Left ventricle myocardium inferior (tissue), 1 donor: ENCODE data around the gene BBOX1. TPM values are rescaled to one million over a fixed set of nuclear protein-coding genes. Genes with fewer than 3 reads are reported as not detected.

Source experiments
- DNase-seq: peaks from one replicate; pipeline ENCODE4 v3.0.0-alpha.2; 2020
- H3K27ac ChIP-seq: fragments of 200-600 bp; replicated peaks from 2 replicates; pipeline ENCODE4 v1.8.0; 2021
- H3K27me3 ChIP-seq: fragments of 200-600 bp; 2 replicates; pipeline ENCODE4 v1.8.0; 2021; ENCODE audit warnings: low read depth
- H3K36me3 ChIP-seq: fragments of 200-600 bp; 2 replicates; pipeline ENCODE4 v1.8.0; 2021
- H3K4me1 ChIP-seq: fragments of 200-600 bp; 2 replicates; pipeline ENCODE4 v1.8.0; 2021
- H3K4me3 ChIP-seq: fragments of 200-600 bp; 2 replicates; pipeline ENCODE4 v1.8.0; 2021; ENCODE audit warnings: mild to moderate bottlenecking, moderate library complexity
- H3K9me3 ChIP-seq: fragments of 200-600 bp; replicated peaks from 2 replicates; pipeline ENCODE4 v1.8.0; 2021
- intact Hi-C: fragments of 100-400 bp; cut with micrococcal nuclease; formaldehyde crosslinking; loops from one replicate; pipeline ENCODE4 v1.11.0; 2022
- total RNA-seq: library from RNA; stranded (reverse); fragmentation: NEBNext Ultra II Directional; extraction: Animal tissue kit (Norgen Biotek cat#: 25700); gene quantifications from one replicate; pipeline ENCODE4 v1.2.1, GENCODE V29; 2021
- TF ChIP-seq, protein P1 (sequence below): fragments of 200-600 bp; IDR thresholded peaks from 2 replicates; pipeline ENCODE4 v1.8.0; 2021; ENCODE audit warnings: antibody characterized with exemption, mild to moderate bottlenecking, borderline replicate concordance
- donor health status: DM: no; HTN: yes; CAD: no; lungs with severe emphysema.

Gene BBOX1
- total RNA-seq, 1 donor from 2014 or later = not detected

DNA sequence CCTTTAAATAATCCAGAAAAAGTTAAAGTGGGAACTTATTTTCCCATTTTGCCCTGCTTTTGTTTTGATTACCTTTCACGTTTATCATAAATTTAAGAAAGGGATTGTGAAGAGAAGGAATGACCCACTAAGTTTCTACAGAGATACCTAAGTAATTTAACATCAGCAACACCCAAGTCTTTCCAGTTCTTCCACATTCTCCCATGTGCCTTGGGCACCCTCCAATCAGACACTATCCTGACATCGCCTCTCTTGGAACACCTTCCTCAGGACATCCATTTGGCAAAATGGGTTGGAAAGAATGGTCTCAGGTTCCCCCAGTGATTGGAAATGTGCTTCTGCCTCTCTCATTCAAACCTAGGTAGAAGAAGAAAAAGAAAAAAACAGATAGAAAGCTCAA, 6.3 kb downstream of the BBOX1 start:
- Histone ChIP-seq H3K4me1 (no peaks in the 10 kb centered on the region), H3K36me3 (no peaks in the 10 kb centered on the region), H3K27me3 (no peaks in the 10 kb centered on the region), H3K27ac (no peak overlapping the region), H3K9me3 (peaks cover 41% of the 10 kb centered on the region), H3K4me3 (no peak overlapping the region)
- DNase-seq = no peak
- TF ChIP-seq, protein P1, sequence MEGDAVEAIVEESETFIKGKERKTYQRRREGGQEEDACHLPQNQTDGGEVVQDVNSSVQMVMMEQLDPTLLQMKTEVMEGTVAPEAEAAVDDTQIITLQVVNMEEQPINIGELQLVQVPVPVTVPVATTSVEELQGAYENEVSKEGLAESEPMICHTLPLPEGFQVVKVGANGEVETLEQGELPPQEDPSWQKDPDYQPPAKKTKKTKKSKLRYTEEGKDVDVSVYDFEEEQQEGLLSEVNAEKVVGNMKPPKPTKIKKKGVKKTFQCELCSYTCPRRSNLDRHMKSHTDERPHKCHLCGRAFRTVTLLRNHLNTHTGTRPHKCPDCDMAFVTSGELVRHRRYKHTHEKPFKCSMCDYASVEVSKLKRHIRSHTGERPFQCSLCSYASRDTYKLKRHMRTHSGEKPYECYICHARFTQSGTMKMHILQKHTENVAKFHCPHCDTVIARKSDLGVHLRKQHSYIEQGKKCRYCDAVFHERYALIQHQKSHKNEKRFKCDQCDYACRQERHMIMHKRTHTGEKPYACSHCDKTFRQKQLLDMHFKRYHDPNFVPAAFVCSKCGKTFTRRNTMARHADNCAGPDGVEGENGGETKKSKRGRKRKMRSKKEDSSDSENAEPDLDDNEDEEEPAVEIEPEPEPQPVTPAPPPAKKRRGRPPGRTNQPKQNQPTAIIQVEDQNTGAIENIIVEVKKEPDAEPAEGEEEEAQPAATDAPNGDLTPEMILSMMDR = no peak
- intact Hi-C loops = no loop called here

DNA sequence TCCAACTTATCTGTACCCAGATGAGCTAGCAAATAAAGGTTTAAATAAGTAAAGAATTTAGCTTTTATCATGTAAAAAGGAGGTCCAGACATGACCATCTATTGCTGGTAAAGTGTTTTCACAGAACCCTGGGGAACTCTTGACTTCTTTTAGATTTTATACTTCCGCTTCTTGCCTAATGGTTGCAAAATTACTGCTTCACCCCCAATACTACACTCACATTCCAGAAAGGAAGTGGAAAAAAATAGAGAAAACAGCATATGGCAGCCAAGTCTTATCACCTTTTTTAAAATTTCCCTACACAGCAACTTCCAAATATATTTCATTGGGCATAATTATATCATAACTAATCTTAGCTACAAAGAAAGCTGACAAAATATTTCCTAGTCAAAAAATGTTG, 12.1 kb downstream of the BBOX1 start:
- Histone ChIP-seq H3K27ac (no peak overlapping the region), H3K36me3 (no peaks in the 10 kb centered on the region), H3K4me1 (no peaks in the 10 kb centered on the region), H3K27me3 (no peaks in the 10 kb centered on the region), H3K9me3 (peaks cover 24% of the 10 kb centered on the region), H3K4me3 (no peak overlapping the region)
- intact Hi-C loops = no loop called here
- DNase-seq = no peak
- TF ChIP-seq, protein P1 = no peak

DNA sequence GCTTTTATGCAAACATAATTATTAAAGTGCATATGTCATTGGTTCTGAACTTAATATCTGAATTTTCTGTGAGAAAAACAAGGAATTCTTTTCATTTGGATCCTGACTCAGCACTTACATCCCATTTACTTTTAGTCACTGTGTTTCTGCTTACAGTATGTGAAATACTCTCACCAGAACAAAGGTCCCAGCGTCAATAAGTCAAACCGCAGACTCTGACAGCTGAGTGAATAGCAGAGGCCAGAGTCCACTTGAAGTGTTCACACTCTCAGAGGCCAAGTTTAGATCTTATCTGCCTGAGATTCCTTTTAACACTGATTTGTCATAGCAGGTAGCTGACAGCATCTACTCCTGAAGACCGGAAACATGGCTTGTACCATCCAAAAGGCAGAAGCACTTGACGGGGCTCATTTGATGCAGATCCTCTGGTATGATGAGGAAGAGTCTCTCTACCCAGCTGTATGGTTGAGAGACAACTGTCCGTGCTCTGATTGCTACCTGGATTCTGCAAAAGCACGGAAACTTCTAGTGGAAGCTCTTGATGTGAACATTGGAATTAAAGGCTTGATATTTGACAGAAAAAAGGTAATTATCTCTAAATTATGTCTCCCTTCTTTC, 14.6 kb downstream of the BBOX1 start:
- intact Hi-C loops = no loop called here
- no peak overlapping the region for H3K4me3 ChIP-seq
- no peaks in the 10 kb centered on the region for H3K27me3 ChIP-seq

DNA sequence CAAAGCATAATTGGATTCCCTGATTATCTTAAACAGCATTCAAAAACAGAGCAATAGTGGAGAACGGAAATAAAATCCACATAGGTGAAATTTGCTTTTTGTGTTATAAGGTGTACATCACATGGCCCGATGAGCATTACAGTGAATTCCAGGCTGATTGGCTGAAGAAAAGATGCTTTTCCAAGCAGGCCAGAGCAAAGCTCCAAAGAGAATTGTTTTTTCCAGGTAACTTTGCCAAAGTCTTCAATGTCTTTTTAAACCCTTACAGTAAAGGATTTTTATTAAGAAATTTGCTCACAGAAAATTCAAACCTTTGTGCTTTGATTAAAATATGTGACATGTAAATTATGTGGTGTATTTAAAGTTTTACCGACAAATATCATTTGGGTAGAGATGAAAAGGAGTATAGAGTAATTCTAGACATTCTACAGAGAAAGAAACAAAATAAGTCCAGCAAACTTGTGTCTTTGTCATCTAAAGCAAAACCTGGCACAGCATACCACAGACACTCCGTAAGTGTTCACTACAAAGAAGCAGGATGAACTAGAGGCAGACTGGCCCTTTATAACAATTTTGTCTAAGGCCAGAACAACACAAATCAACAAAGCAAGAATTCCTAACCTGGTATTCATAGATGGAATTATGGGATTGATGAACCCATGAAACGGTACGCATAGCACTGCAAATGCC, 16.6 kb downstream of the BBOX1 start:
- intact Hi-C loops = no loop called here
- DNase-seq = no peak
- Histone ChIP-seq H3K27me3 (no peaks in the 10 kb centered on the region), H3K27ac (no peak overlapping the region), H3K36me3 (no peaks in the 10 kb centered on the region), H3K4me3 (no peak overlapping the region), H3K4me1 (no peaks in the 10 kb centered on the region), H3K9me3 (peaks cover 18% of the 10 kb centered on the region)
- TF ChIP-seq, protein P1 = no peak

More for the DNA sequence above, 14.6 kb downstream of the BBOX1 start:
- TF ChIP-seq, protein P1 = no peak
- no peaks in the 10 kb centered on the region for H3K4me1 ChIP-seq
- no peak for DNase-seq
- H3K27ac ChIP-seq = no peak overlapping the region
- peaks cover 29% of the 10 kb centered on the region for H3K9me3 ChIP-seq
- H3K36me3 ChIP-seq = no peaks in the 10 kb centered on the region

DNA sequence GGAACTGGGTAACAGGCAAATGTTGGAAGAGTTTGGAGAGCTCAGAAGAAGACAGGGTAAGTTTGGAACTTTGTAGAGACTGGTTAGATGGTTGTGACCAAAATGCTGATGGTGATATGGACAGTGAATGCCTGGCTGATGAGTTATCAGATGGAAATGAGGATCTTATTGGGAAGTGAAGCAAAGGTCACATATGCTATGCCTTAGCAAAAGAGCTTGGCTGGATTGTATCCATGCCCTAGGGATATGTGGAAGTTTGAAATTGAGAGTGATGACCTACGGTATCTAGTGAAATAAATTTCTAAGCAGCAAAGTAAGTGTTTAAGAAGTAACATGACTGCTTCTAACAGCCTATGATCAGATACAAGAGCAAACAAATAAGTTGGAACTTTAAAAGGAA, 17.8 kb downstream of the BBOX1 start:
- H3K27me3 ChIP-seq = no peaks in the 10 kb centered on the region
- H3K36me3 ChIP-seq = no peaks in the 10 kb centered on the region
- H3K9me3 ChIP-seq = peaks cover 18% of the 10 kb centered on the region
- DNase-seq = no peak
- no peaks in the 10 kb centered on the region for H3K4me1 ChIP-seq
- intact Hi-C loops = no loop called here
- H3K27ac ChIP-seq = no peak overlapping the region
- no peak overlapping the region for H3K4me3 ChIP-seq
- TF ChIP-seq, protein P1 = no peak
